ENCODE results near the gene FAM9A.

DNA sequence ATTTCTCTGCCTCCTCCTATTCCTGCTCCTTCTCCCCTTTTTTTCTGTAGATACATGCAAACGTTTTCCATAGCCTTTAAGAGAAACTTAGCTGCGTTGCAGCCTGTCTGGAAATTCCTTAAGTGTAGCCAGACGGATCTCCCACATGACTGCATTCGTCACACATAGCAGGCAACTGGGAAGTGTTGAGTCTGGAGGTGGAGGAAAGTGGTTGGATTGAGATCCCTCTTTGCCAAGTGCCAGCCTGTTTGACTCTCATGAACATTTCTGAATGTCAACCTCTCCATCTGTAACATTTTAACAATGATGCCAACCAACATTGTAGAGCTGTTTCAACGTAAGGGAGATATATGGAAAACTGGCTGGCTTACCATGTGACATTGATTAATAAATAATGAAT lies 45.1 kb upstream of the FAM9A start:
- TF ChIP-seq, protein P1, sequence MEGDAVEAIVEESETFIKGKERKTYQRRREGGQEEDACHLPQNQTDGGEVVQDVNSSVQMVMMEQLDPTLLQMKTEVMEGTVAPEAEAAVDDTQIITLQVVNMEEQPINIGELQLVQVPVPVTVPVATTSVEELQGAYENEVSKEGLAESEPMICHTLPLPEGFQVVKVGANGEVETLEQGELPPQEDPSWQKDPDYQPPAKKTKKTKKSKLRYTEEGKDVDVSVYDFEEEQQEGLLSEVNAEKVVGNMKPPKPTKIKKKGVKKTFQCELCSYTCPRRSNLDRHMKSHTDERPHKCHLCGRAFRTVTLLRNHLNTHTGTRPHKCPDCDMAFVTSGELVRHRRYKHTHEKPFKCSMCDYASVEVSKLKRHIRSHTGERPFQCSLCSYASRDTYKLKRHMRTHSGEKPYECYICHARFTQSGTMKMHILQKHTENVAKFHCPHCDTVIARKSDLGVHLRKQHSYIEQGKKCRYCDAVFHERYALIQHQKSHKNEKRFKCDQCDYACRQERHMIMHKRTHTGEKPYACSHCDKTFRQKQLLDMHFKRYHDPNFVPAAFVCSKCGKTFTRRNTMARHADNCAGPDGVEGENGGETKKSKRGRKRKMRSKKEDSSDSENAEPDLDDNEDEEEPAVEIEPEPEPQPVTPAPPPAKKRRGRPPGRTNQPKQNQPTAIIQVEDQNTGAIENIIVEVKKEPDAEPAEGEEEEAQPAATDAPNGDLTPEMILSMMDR (IDR thresholded peaks at IDR 0.05): no peak
- no peak for TF ChIP-seq POLR2A (IDR thresholded peaks at IDR 0.05)
